ENCODE measurements around the gene CENPU.

DNA sequence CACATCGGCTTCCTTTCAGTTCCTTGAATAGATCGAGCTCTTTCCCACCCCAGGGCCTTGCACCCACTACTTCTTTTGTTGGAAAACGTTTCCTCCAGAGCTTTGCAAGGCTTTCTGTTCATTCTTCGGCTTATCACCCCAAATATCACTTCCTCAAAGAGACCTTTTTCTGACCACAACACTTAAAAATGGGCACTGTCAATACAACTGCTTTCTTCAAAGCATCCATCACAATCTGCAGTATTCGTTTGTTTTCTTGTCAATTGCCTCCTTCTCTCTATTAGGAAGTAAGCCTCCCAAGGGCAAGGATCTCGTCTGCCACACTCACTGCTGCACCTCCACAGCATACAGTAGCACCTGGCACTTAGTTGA, 17.7 kb upstream of the CENPU start:
- TF ChIP-seq CTCF (IDR thresholded peaks at IDR 0.05; ENCODE audit: insufficient read depth, low read length): no peak
- no peak for TF ChIP-seq POLR2AphosphoS5 (IDR thresholded peaks at IDR 0.05; ENCODE audit: low read depth)
- TF ChIP-seq REST (IDR thresholded peaks at IDR 0.05; ENCODE audit: insufficient replicate concordance, low read depth): no peak
- TF ChIP-seq GABPA (IDR thresholded peaks at IDR 0.05; ENCODE audit: low read depth): no peak
